Esophagus mucosa (tissue), 1 donor: ENCODE measurements around the gene DLG1. TPM values are rescaled to one million over a fixed set of nuclear protein-coding genes. Genes with fewer than 3 reads are reported as not detected.
"Not testable (repeated sequence)": the region's sequence is repeated elsewhere in the genome, so short reads cannot be mapped to it uniquely, and the experiment has no call there.

Experiments
- ATAC-seq: fragments of 200-7000 bp; cut with Tn5 transposase; one replicate; pipeline ENCODE4 v1.9.1; 2020
- total RNA-seq: library from RNA; stranded (reverse); gene quantifications from one replicate; pipeline ENCODE4 v1.2.4, GENCODE V29; 2023
- donor health status: DM: yes; HTN: yes; CAD: no.

DLG1 gene
- total RNA-seq, 1 donor from 2014 or later = 113 TPM

GRCh38 chr3:197209366-197210260, 88.8 kb downstream of the DLG1 start:
- no peak for ATAC-seq

- ATAC-seq = no peak
Observed at GRCh38 chr3:197206913-197207312, 91.5 kb downstream of the DLG1 start.

GRCh38 chr3:197205675-197206074, 92.7 kb downstream of the DLG1 start:
- no peak for ATAC-seq

GRCh38 chr3:197205265-197205664, 93.1 kb downstream of the DLG1 start:
- ATAC-seq = no peak

- no peak for ATAC-seq
Observed at GRCh38 chr3:197204736-197205135, 93.7 kb downstream of the DLG1 start.

- no peak for ATAC-seq
Observed at GRCh38 chr3:197203714-197204146, 94.7 kb downstream of the DLG1 start.

- ATAC-seq = no peak
Observed at GRCh38 chr3:197202694-197203093, 95.7 kb downstream of the DLG1 start.

- ATAC-seq = no peak
Observed at GRCh38 chr3:197201791-197202452, 96.5 kb downstream of the DLG1 start.

GRCh38 chr3:197200856-197201255, 97.6 kb downstream of the DLG1 start:
- not testable (repeated sequence) for ATAC-seq

GRCh38 chr3:197197334-197197733, 101.1 kb downstream of the DLG1 start:
- no peak for ATAC-seq

- ATAC-seq = no peak
Observed at GRCh38 chr3:197196192-197196591, 102.2 kb downstream of the DLG1 start.

- ATAC-seq = no peak
Observed at GRCh38 chr3:197195326-197195725, 103.1 kb downstream of the DLG1 start.

- not testable (repeated sequence) for ATAC-seq
Observed at GRCh38 chr3:197193759-197194158, 104.7 kb downstream of the DLG1 start.

GRCh38 chr3:197191897-197192296, 106.5 kb downstream of the DLG1 start:
- no peak for ATAC-seq

- ATAC-seq = no peak
Observed at GRCh38 chr3:197189623-197190022, 108.8 kb downstream of the DLG1 start.

GRCh38 chr3:197188963-197189362, 109.4 kb downstream of the DLG1 start:
- no peak for ATAC-seq

GRCh38 chr3:197186887-197187588, 111.4 kb downstream of the DLG1 start:
- peak; percentile 74 for ATAC-seq

GRCh38 chr3:197183582-197183981, 114.8 kb downstream of the DLG1 start:
- no peak for ATAC-seq

GRCh38 chr3:197181741-197182140, 116.7 kb downstream of the DLG1 start:
- ATAC-seq = no peak

- ATAC-seq = no peak
Observed at GRCh38 chr3:197178998-197179397, 119.4 kb downstream of the DLG1 start.

- no peak for ATAC-seq
Observed at GRCh38 chr3:197175503-197175902, 122.9 kb downstream of the DLG1 start.

GRCh38 chr3:197174927-197175326, 123.5 kb downstream of the DLG1 start:
- no peak for ATAC-seq

- ATAC-seq = no peak
Observed at GRCh38 chr3:197173620-197174019, 124.8 kb downstream of the DLG1 start.
